Epithelial cell of esophagus (primary cell): ENCODE data around the gene CACNA1H.

Experiments
- DNase-seq: peaks from one replicate; pipeline ENCODE4 v3.0.0; 2010; ENCODE audit warnings: low read depth
- H3K4me3 ChIP-seq: 2 replicates; pipeline ENCODE4 v1.5.1; 2011; ENCODE audit warnings: mild to moderate bottlenecking, low read length, control low read depth
- CTCF ChIP-seq: IDR thresholded peaks from 2 replicates; pipeline ENCODE4 v1.5.1; 2011; ENCODE audit warnings: low read depth, mild to moderate bottlenecking, low read length, control low read depth, inconsistent platforms; ENCODE audit not compliant: insufficient read depth; ENCODE audit errors: missing control alignments

Gene CACNA1H

GRCh38 chr16:1260101-1260680 lies 107.3 kb downstream of the CACNA1H start:
- no peak overlapping the region for H3K4me3 ChIP-seq
- DNase-seq, result no peak
- TF ChIP-seq CTCF, result no peak

GRCh38 chr16:1261131-1261892 lies 108.4 kb downstream of the CACNA1H start:
- peak; percentile 11 for DNase-seq
- no peak overlapping the region for H3K4me3 ChIP-seq
- TF ChIP-seq CTCF, result no peak

- DNase-seq, result no peak
- no peak overlapping the region for H3K4me3 ChIP-seq
- no peak for TF ChIP-seq CTCF
Measured at GRCh38 chr16:1262210-1262845, 109.4 kb downstream of the CACNA1H start.

- no peak overlapping the region for H3K4me3 ChIP-seq
- no peak for TF ChIP-seq CTCF
- no peak for DNase-seq
Measured at GRCh38 chr16:1262846-1263221, 109.9 kb downstream of the CACNA1H start.

- H3K4me3 ChIP-seq, result no peak overlapping the region
- no peak for TF ChIP-seq CTCF
- no peak for DNase-seq
Measured at GRCh38 chr16:1263591-1264344, 110.9 kb downstream of the CACNA1H start.

GRCh38 chr16:1264345-1265089 lies 111.6 kb downstream of the CACNA1H start:
- TF ChIP-seq CTCF, result no peak
- no peak for DNase-seq
- no peak overlapping the region for H3K4me3 ChIP-seq
